Measurements from ENCODE around the gene KCNMA1.

DNA sequence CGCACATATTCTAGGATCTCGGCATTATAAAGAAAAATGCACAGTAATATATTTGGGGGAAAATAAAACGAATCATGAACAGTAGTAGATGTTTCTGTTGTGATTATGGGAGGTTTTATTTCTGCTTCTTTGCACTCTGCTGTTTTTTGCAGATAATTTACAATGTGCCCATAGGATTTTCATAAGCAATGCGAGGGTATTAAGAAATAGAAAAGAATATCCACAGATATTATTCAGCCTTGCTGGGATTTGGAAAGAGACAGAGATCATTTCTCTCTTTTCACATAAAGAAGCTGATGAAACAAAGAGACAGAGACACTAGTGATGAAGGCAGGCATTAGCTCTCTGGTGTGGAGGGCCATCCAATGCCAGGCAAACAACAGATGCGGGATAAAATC is 158.6 kb downstream of the KCNMA1 start:
- TF ChIP-seq, protein P1, sequence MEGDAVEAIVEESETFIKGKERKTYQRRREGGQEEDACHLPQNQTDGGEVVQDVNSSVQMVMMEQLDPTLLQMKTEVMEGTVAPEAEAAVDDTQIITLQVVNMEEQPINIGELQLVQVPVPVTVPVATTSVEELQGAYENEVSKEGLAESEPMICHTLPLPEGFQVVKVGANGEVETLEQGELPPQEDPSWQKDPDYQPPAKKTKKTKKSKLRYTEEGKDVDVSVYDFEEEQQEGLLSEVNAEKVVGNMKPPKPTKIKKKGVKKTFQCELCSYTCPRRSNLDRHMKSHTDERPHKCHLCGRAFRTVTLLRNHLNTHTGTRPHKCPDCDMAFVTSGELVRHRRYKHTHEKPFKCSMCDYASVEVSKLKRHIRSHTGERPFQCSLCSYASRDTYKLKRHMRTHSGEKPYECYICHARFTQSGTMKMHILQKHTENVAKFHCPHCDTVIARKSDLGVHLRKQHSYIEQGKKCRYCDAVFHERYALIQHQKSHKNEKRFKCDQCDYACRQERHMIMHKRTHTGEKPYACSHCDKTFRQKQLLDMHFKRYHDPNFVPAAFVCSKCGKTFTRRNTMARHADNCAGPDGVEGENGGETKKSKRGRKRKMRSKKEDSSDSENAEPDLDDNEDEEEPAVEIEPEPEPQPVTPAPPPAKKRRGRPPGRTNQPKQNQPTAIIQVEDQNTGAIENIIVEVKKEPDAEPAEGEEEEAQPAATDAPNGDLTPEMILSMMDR (IDR thresholded peaks at IDR 0.05), result no peak
- TF ChIP-seq POLR2A (IDR thresholded peaks at IDR 0.05) (no peak), EP300 (IDR thresholded peaks at IDR 0.05; ENCODE audit: low read depth) (no peak)
